C4-2B (cell line): ENCODE data around the gene SMG6.

Experiments used
- H3K27ac ChIP-seq: fragments of 450-650 bp; 2 replicates; pipeline ENCODE4 v1.5.1; 2017
- ZFX ChIP-seq: fragments of 450-650 bp; IDR thresholded peaks from 2 replicates; pipeline ENCODE4 v1.6.1; 2017
- TF ChIP-seq, protein P1 (sequence below): fragments of 450-650 bp; conservative IDR thresholded peaks from 2 replicates; pipeline ENCODE4 v1.5.1; 2017; ENCODE audit warnings: mild to moderate bottlenecking

SMG6 gene

DNA sequence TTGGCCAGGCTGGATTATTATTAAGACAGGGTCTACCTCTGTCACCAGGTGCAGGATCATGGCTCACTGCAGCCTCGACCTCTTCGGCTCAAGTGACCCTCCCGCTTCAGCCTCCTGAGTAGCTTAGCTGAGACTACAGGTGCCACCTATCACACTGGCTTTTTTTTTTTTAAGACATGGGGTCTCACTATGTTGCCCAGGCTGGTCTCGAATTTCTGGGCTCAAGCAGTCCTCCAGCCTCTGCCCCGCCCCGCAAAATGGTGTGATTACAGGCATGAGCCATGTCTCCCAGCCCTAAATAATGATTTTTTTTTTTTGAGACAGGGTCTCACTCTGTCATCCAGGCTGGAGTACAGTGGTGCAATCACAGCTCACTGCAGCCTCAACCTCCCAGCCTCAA is 256.0 kb downstream of the SMG6 start:
- H3K27ac ChIP-seq: no peak overlapping the region
- no peak for TF ChIP-seq ZFX
- TF ChIP-seq, protein P1, sequence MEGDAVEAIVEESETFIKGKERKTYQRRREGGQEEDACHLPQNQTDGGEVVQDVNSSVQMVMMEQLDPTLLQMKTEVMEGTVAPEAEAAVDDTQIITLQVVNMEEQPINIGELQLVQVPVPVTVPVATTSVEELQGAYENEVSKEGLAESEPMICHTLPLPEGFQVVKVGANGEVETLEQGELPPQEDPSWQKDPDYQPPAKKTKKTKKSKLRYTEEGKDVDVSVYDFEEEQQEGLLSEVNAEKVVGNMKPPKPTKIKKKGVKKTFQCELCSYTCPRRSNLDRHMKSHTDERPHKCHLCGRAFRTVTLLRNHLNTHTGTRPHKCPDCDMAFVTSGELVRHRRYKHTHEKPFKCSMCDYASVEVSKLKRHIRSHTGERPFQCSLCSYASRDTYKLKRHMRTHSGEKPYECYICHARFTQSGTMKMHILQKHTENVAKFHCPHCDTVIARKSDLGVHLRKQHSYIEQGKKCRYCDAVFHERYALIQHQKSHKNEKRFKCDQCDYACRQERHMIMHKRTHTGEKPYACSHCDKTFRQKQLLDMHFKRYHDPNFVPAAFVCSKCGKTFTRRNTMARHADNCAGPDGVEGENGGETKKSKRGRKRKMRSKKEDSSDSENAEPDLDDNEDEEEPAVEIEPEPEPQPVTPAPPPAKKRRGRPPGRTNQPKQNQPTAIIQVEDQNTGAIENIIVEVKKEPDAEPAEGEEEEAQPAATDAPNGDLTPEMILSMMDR: no peak

DNA sequence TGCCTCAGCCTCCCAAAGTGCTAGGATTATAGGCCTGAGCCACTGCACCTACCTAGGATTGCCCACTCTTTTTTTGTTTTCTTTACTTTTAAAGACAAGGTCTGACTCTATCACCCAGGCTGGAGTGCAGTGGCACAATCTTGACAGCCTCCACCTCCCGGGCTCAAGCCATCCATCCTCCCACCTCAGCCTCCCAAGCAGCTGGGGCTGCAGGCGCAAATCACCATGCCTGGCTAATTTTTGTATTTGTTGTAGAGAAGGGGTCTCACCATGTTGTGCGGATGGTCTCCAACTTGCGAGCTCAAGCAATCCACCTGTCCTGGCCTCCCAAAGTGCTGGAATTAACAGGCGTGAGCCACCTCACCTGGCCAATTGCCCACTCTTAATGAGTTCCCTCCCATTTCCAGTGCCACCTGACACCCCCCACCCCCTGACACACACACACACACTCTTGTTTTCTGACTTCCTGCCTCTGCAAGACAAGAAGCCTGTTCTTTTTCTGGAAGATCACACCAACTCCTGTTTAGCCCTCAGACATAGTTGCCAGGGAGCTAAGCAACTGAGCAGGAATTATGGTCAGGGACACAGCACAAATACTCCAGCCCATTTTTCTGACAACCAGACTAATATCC is 259.2 kb downstream of the SMG6 start:
- H3K27ac ChIP-seq: no peak overlapping the region
- TF ChIP-seq ZFX: no peak
- TF ChIP-seq, protein P1: no peak

DNA sequence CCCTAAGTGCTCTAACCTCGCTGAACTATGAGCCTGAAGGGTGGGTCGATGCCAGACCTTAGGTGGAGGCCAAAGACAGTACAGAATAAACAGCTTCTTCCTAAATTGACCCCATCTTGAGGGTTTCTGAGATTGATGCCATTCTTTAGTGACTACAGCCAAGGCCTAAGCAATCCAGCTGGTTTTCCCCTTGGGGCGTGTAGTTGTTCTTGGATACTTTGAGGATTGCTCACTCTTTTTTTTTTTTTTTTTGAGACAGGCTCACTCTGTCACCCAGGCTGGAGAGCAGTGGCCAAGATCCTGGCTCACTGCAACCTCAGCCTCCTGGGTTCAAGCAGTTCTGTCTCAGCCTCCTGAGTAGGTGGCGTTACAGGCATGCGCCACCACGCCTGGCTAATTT is 259.8 kb downstream of the SMG6 start:
- H3K27ac ChIP-seq: no peak overlapping the region
- TF ChIP-seq, protein P1: no peak
- no peak for TF ChIP-seq ZFX

DNA sequence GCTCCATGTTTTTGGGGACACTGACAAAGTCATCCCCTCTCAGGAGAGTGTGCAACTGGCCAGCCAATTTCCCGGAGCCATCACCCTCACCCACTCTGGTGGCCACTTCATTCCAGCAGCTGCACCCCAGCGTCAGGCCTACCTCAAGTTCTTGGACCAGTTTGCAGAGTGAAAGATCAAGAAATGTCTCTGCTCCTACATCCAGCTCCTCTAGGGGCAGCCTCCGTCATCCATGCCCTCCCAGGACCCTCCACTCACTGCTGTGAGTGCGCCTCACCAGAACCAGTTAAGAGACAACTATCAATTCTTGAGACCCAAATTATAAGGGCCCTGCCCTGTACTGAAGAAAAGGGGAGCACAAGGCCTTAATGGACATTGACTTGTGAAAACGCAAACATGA is 260.7 kb downstream of the SMG6 start:
- TF ChIP-seq, protein P1: no peak
- no peak for TF ChIP-seq ZFX

DNA sequence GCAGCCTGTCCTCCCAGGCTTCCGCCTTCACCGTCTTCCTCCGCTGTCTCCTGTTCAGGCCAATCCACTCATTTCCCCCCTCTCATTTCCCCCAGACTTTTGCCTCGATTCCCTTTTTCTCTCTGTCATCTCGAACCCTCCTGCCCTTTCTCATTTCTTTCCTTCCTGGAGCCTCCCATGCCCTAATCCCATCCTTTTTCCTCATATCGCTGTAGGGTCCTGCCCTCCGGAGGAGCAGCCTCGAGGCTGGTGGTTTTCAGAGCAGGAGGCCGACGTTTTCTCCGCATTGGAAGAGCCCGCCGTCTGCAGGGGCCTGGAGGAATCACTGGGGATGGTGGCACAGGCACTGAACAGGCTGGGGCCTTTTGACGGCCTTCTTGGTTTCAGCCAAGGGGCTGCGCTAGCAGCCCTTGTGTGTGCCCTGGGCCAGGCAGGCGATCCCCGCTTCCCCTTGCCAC is 261.2 kb downstream of the SMG6 start:
- peak overlapping the region; percentile 85 for H3K27ac ChIP-seq
- TF ChIP-seq, protein P1: no peak
- TF ChIP-seq ZFX: no peak; the same call in 1 of the 2 replicates

More for the DNA sequence above, 260.7 kb downstream of the SMG6 start:
- H3K27ac ChIP-seq: peak overlapping the region; percentile 85

DNA sequence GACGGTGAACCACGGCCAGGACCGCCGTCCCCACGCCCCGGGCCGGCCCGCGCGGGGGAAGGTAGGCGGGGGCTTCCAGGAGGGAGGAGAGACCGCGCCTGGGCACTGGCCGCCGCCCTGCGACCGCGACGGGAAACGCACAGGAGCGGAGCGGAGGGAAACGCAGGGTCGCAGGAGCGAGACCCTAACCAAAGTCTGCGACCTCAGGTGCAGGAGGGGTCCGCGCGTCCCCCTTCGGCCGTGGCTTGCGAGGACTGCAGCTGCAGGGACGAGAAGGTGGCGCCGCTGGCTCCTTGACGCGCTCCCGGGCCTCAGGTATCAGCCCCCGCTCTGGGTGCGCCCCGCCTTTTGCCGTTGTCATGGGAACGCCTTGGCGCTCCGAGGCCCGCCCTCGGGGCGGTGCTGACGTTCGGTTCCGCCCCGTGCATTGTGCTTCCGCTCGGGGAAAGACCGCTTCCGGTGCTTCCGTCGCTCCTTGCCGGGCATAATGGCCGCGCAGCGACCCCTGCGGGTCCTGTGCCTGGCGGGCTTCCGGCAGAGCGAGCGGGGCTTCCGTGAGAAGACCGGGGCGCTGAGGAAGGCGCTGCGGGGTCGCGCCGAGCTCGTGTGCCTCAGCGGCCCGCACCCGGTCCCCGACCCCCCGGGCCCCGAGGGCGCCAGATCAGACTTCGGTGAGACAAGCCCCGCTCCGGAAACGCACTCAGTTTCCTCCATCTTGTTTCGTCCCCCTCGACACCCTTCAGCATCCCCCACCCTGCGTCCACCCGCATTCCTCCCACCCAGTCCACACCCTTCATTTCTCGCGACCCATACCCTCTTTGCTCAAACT is 261.8 kb downstream of the SMG6 start, which contains the start of gene OVCA2:
OVCA2 (plus strand) TSS at position 462 of the 829 bp plus-strand sequence; CDS start at position 488, 26 bp downstream.
- H3K27ac ChIP-seq: peak within 1 kb of the TSS; percentile 85
- 0 out of 2 replicates have a peak, but pooled peaks have one; percentile 34 for TF ChIP-seq ZFX
- TF ChIP-seq, protein P1: peak; percentile 55
